GM21381 (cell line): ENCODE results near the gene UGT1A4.

ENCODE experiments used
- ATAC-seq: cut with Tn5 transposase; IDR thresholded peaks from one replicate; pipeline ENCODE4 v1.9.1; 2021; ENCODE audit warnings: mild to moderate bottlenecking, moderate library complexity; ENCODE audit not compliant: unreplicated experiment

UGT1A4 gene

DNA sequence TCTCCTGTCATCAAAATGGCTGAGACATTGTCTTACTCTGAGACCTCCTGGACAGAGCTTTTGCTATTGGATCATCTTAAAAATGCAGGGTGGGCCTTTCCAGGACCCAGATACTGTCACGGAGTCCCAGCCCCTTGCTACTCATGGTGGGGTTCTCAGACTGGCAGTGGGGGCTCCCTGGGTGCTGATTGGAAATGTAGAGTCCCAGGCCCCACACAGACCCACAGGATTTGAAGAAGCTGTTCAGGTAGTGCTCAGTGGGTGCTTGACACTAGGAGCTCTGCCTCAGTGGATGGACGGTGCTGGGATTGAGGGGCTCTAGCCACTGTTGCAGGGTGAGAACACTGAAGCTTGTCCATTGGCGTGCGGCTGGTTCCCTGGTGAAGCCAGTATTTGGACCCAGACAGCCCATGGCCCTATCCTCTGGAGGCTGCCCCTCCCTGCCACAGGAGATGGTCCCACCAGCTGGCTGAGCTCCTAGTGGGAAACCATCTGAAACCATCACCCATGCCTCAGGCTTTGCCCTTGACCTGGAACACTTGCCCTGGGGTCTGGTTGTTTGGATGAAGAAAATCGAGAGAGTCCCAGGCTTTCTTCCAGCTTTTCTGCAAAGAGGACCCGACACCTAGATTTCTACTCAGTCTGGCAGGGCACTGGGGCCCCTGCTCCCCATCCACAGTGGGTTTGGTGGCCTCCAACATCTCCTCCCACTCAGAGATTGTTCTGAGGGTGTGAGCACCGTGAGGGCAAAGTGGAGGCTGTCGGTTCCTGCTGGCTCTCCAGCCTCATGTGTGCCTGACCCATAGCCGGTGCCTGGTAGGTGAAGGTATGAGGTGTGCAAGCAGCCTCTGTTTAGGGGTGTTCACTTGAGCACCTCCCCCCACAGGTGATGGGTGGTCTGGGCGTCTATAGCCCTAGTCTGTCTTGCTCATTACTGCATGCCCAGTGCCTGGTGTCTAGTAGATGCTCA is 89.7 kb downstream of the UGT1A4 start:
- ATAC-seq, result no peak

DNA sequence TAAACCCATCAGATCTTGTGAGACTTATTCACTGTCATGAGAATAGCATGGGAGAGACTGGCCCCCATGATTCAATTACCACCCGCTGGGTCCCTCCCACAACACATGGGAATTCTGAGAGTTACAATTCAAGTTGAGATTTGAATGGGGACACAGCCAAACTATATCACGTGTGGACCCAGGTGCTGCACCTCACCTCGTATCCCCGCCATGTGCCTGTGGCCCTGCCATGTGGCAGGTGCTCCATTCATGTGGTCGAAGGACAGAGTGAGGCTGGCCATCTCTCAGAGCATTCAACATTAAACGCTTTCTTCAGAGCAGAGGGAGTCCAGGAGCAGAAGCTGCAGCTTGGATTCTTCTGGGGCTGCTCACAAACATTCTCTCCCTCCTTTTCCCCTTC is 91.8 kb downstream of the UGT1A4 start:
- no peak for ATAC-seq

DNA sequence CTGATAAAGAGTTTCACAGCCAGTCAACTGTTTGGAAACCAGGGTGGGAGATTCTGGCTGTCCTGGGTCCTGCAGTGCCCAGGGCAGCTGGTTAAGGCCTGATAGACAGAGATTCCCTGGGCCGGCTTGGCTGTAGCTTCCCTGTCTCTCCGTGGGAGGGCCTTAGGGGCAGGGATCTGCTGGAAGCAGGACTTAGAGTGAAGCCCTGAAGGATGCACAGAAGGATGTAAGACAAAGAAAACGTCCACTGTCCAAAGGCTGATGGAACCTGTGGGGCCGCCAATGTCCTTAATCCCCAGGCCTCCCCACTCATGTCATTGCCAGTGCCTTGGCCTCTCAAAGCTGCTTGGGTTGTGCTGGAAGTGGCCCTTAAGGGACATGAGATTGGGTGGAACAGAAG is 92.6 kb downstream of the UGT1A4 start:
- no peak for ATAC-seq

DNA sequence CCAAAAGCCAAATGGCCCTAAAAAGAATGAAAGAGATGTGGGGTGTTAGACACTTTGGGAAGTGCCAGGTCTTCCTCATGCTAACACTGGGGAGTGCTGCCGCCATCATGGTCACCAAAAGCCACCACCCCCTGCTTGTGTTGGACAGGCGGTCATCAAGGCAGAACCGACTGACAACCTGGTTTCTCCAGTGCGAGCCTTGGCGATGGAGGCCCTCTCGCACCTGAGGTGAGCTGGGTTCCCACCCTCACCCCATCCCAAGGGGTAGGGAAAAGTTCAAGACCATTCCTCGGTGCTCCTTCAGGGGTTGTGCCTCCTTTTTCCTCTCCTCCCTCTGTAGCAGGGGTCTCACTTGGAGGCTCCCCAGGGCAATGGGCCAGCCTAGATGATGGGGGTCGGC is 93.2 kb downstream of the UGT1A4 start:
- no peak for ATAC-seq

DNA sequence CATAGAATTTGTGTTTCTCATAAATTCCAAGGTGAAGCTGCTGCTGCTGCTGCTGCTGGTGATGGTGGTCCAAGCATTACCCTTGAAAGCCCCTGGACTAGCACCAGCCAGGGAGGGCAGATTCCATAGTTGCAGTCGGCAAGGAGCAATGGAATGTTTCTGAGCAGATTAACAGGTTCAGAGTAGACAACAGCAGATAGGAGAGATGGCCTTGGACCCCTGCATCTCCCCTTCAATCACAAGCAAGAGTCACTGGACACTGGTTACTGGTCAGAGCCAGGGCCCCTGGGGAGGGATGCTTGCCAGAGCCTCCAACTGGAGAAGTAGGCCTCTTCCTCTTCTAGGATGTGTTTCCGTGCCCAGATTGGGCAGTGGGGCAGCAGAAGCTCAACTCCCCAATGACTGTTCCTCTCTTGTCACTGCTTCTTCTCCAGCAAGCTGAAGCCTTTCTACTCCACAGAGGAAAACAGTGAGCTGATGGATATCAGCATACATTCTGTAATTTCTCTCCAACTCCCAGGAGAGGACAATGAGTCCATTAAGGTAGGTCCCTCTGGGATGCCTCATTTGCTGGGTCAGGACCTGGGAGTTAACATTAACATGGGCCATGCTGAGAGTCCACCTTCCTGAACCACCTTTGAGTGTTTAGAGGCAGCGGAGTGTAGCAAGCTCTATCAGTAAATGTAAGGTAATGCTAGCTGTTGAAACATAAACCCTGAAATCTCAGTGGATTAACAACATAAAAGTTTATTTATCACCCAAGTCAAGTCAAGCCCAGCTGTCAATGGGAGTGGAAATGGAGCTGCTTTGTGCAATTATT is 94.9 kb downstream of the UGT1A4 start:
- ATAC-seq, result no peak

DNA sequence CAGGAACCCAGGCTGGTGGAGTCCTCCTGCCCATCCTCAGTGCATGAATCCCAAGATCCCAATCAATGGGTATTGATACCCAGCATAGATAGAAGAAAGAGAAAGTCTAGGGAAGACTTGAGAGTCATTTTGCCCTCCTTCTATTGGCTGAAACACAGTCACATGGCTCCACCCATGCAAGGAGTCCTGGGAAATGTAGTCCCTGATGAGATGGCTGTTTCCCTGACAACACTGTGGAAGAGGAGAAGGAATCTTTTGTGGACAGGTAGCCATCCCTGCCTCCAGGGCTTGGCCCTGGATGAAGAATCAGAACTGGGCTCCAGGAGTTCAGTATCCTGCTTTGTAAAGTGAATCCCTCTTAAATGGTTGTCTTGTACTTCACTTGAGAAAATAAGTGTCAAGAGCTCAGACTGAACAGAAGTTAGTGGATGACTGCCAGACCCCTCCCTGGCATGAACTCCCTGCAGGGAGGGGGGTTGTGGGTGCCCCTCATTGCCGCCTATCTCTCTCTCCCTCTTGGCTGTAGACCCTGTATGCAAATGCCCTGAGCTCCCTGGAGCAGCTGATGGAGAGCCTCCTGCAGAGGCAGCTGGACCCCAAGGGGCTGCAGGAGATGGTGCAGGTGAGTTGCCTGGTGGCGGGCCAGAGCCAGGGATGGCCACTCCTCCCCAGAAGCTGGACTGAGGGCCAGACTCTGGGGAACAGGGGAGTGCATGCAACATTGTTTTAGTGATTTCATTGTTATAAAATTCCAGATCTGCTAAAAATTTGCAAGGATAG is 95.7 kb downstream of the UGT1A4 start:
- no peak for ATAC-seq

DNA sequence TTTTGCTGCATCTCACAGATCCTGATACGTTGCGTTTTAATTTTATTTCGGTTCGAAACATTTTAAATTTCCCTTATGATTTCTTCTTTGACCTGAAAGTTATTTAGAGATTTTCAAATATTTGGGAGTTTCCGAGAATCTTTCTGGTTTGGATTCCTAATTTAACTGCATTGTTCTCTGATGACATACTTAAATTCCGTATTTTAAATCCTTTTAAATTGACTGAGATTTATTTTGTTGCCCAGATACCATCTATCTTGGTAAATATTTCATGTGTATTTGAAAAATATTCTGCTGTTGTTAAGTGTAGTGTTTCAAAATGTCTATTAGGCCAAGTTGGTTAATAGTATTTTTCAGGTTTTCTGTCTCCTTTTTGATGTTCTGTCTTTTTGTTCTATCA is 97.3 kb downstream of the UGT1A4 start:
- ATAC-seq, result no peak

DNA sequence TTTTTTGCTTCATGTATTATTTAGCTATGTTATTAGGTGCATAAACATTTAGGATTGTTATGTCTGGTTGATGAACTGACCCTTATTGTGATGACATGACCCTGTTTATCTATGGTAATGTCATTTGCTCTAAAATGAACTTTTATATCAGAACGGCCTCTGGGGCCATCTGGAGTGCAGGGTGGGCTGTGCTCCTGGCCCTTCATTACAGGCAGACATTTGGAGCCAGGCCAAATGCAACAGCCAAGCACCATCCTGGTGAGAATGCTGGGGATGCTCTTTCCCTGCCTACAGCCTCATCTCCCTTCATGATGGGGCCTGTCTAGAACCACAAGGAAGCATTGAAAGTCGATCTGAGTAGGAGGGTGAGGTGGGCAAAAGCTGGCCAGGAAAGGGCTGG is 97.8 kb downstream of the UGT1A4 start:
- no peak for ATAC-seq

DNA sequence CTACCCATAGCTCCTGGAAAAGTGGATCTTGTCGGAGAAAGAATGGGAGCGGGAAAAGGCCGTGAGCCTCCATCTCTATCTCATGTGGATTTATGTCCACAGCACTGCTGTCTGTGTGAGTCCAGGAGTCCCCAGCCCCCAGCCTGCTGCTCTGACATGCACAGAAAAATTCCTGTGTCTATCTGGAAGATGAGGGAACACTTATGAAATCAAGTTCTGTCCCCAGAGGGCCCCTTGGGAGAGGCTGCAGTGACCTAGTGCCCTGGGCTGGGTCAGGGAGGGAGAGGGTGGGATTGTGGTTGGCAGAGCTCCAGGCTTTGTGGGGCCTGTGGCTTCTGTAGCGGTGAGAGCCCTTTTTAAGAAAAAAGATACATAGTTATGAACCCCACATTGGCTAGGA is 98.2 kb downstream of the UGT1A4 start:
- no peak for ATAC-seq

DNA sequence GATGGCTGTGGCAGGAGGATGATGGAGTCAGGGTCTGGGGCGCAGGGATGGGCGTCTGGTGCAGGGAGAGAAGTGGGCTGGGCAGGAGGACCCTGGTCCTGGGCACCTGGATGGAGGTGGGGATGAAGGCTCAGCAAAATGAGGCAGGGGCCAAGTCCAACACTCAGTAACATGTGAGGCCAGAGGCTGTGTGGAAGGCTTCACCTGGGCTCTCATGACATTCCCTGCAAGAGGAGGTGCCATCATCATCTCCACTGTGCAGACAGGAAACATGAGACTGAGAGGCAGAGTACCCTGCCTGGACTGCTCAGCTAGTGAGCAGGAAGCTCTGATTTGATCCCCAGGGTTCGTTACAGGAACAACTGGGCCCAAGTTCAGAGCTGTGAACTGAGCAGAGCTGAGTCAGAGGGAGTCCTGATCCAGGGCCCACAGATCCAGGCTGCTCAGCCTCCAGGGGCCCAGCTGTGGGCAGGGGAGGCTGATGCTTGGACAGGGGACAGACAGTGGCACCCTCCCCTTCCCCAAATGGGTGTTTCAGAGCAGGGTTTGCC is 98.9 kb downstream of the UGT1A4 start:
- no peak for ATAC-seq

DNA sequence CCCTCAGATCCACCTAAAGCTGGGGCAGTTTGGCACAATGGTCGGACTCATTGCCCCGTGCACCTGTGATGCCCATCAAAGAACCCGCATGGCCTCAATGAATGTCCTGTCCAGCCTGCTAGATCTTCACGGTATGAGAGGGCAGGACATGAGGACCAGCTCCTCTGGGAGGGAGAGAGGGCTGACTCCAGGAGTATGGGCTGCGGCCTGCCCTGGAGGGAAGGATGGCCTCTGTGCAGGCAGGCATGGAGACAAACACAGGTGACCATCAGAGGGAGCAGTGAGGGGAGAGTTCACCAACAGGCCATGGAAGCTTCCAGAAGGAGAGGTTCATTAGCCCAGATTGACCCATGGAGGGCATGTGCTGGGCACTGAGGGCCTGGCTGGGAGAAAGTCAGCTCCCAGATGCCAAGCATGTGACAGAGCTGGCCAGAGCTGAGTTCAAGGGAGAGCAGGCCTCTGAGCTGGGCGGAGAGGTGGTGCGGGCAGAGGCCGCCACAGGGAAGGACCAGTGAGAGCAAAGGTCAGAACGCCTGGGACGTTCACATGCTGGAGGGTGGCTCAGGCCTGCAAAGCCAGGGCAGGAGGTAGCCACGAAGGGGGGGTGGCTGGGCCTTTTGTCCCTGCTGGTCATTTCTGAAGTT is 99.6 kb downstream of the UGT1A4 start:
- ATAC-seq, result no peak

DNA sequence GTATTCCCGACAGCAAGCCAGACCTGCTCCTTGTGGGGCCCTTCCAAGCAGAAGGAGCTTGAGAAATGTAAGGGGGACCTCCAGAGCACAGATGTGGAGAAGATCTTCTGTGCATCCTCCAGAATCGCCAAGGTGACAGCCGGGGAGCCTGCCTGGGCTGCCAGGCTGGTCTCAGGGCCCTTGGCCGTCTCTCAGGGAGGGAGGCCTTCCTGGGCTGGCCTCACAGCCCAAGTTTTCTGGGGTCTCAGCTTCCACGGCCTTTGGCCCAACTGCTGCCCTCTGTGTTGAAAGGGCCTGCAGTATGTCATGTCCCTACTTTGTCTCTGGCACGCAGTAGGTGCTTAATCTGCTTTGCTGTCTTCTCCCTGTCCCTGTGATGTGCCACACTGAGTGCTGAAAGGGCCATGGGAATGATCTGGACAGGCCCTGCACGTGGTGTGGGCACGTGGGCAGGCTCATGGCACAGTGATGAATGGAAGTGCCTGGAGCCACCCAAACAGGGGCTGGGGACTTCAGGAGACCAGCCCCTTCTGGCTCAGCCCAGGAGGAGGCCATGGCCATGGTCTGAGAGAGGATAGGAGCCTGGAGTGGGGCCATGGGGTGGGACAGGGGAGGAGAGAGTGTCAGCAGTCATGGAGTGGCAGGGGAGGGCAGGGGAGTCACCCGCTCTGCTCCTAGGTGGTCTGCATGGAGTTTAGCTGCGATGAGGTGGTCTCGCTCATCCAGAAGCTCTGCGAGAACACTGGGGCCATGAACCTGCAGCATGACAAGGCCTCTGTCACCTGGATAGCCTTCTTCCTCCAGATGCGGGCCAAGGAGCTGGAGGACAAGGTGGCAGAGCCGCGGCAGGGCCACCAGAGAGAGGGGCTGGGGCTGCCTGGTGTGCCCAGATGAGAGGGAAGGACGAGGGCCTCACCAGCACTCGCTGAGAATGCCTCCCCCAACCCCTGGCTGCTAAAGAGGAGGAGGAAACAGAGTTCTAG is 100.4 kb downstream of the UGT1A4 start:
- ATAC-seq, result no peak

DNA sequence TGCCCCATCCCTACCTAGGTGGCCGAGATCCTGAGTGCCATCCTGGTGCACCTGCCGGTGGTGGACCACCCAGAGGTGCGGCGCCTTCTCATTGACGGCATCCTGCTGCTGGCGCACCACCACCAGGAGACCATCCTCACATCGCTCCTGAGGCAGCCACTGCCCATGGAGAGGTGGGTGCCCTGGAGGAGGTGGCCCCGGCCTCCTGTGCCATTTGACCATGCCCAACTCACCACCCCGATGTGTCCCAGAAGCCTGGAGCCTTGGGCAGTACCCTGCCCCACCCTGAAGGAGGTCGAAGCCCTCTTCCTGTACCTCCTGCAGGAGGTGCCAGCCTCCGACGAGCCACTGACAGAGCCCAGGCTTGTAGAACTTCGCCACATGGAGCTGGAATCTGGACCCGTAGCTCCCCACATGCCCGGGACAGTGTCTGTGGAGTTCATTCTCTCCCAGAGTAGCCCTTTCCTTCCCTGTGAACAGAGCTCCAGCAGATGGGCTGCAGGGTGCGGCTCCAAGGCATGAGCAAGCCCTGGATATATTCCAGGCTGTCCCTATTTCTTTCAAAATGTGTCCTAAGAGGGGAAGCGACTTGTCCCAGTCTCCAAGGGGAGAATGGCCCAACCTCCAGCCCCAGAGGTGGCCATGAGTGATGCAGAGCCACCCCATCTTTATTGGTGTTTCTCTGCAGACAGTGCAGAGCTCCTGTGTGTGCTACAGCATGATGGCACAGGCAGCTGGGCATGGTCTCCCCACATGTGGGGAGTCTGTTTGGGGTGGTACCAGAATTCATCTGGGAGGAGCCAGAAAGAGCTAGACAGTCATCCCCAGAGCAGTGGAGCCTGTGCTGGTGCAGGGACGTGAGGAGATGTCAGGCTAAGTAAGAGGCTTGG is 101.6 kb downstream of the UGT1A4 start:
- ATAC-seq, result no peak

DNA sequence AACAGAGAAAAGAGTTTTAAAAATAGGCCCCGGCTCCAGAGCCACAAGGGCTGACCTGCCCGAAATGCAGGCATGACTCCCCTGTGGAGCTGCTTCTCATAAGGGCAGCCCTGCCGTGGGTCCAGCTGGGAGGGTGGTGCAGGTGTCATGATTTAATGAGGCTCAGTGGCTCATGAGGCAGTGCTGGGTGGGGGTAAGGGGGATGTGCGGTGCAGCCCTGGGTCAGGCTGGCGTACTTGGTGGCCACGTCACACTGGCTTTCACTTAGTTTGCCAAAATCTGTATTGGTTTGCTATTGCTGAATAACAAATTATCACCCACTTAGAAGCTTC is 102.2 kb downstream of the UGT1A4 start:
- no peak for ATAC-seq

DNA sequence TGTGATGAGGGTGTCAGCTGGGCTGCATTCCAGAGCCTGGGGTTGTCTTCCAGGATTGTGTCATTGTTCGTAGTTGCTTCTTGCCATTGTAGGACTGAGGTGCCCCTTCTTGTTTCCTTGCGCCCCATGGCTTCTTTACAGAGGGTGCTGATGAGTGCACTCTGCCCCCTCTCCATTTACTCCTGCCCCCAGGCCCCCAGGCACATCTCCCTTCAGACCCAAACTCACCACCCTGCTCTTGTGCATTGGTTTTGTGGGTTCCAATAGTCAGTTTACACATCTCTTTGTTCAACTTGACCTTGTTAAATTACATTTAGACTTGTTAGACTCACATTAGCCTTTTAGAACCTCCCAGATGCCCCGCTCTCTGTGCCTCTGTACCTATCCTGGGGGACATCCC is 102.7 kb downstream of the UGT1A4 start:
- no peak for ATAC-seq

DNA sequence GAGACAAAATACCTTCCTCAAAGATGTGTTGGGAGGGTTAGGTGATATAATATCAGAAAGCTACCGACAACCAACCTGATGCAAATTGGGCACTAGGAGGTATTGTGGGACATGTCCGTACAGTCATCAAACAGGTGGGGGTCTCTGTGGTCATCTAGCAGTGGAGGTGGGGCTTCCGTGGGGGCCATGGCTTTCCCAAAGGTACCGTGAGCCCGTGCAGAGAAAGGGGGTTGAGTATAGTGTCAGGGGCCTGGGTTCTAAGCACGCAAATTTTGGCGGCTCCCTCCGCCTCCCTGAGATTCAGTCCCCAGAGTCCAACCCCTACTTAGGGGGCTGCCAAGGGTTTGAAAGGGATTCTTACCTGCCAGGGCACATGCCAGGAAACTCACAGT is 103.2 kb downstream of the UGT1A4 start:
- ATAC-seq, result no peak

DNA sequence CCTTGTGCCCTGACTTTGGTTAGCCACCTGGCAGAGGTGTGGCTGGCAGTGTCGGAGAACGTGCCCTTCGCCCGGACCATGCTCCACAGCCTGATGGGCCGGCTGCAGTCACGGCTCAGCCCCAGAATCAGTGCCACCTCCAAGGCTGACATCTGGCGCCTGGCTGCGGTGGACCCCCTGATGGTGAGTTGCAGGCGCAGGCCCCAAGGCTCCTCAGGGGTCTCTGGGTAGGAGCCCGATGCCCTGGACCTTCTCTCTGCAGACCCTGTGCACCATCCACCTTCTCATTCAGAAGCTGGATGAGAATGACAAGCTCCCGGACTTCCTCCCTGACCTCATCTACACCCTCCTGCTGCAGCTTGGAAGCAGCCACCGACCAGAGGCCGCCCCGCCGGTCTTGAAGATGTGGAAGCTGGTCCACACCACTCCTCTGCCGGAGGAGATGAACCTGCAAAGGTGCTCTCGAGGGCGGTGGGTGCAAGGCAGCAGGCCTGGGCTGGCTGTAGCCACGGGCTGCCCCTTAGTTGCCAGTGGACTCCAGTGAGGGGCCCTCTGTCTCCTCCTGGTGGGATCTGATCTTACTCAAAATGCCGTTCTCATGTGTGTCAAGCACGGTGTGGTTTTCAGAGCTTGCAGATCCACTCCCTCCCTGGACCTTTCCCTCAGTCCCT is 103.7 kb downstream of the UGT1A4 start:
- no peak for ATAC-seq
